Osteocyte (in vitro differentiated cells): ENCODE results near the gene PPL. TPM values are rescaled to one million over a fixed set of nuclear protein-coding genes. Genes with fewer than 3 reads are reported as not detected.

Experiments
- DNase-seq: peaks from one replicate; pipeline ENCODE4 v3.0.0; 2021; ENCODE audit warnings: mixed read lengths; ENCODE audit not compliant: unreplicated experiment; ENCODE audit errors: extremely low spot score
- H3K27ac Mint-ChIP-seq: one replicate; pipeline ENCODE4 v1.8.0; 2021; ENCODE audit warnings: mild to moderate bottlenecking, mixed read lengths; ENCODE audit not compliant: unreplicated experiment
- H3K27me3 Mint-ChIP-seq: one replicate; pipeline ENCODE4 v1.8.0; 2021; ENCODE audit warnings: mixed read lengths; ENCODE audit not compliant: unreplicated experiment
- H3K36me3 Mint-ChIP-seq: one replicate; pipeline ENCODE4 v1.8.0; 2021; ENCODE audit warnings: mixed read lengths; ENCODE audit not compliant: unreplicated experiment
- H3K4me1 Mint-ChIP-seq: one replicate; pipeline ENCODE4 v1.8.0; 2021; ENCODE audit warnings: mixed read lengths; ENCODE audit not compliant: unreplicated experiment
- H3K4me3 Mint-ChIP-seq: one replicate; pipeline ENCODE4 v1.8.0; 2021; ENCODE audit warnings: mild to moderate bottlenecking, moderate library complexity, mixed read lengths; ENCODE audit not compliant: unreplicated experiment
- H3K9me3 Mint-ChIP-seq: one replicate; pipeline ENCODE4 v1.8.0; 2021; ENCODE audit warnings: mixed read lengths; ENCODE audit not compliant: unreplicated experiment
- CTCF ChIP-seq: fragments of 200-600 bp; sonication (generic); IDR thresholded peaks from 2 replicates; pipeline ENCODE4 v1.5.0; 2021; ENCODE audit warnings: antibody characterized with exemption, mild to moderate bottlenecking, moderate library complexity
- total RNA-seq: library from RNA; stranded (reverse); gene quantifications from 2 replicates; pipeline ENCODE4 v1.2.1, GENCODE V29; 2021

Gene PPL
- total RNA-seq, 1 donor from 2014 or later = 10.3 TPM

DNA sequence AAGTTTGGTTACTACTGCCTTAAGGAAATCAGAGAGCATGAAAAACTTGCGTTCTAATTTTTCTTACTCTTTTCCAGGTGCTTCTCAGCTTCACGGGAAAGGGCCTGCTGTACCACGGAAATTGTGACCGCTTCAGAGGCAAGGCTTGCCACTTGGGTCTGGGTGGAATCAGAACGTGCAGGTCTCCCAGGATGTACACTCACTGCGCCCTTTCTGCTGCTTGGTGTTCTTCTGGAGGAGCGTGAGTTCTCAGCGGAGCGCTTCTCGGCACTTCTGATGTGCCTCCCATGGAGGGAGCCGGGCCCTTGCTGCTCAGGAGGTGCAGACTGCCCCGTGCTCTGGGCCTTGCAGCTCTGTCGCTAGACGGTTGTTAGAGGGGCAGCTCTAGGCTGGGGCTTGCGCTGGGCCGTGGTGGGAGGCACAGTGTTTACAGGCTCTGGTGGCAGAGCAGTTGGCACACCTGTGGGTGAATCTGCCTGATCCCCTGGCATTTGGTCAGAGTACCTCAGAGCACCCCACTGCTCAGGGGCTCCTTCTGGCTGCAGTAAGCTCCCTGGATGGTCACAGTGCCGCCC is 56.9 kb downstream of the PPL start:
- Mint-ChIP-seq H3K27me3 (no peaks in the 10 kb centered on the region), H3K36me3 (peaks cover 56% of the 10 kb centered on the region), H3K4me3 (no peak overlapping the region), H3K27ac (no peak overlapping the region), H3K4me1 (peaks cover 21% of the 10 kb centered on the region), H3K9me3 (no peaks in the 10 kb centered on the region)
- no peak for TF ChIP-seq CTCF
- DNase-seq = no peak

DNA sequence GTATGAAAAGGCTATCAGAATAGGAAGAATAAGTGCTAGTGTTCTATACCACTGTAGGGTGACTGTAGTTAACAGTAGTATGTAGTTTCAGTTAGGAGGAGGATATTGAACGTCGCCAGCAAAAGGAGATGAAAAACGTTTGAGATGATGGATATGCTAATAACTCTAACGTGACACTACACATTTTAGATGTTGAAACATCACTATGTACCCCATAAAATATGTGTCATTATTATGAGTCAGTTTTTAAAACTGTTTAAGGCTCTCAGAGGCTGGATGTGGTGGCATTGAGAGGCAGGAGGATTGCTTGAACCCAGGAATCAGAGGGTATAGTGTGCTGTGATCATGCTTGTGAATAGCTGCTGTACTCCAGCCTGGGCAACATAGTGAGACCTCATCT is 57.9 kb downstream of the PPL start:
- no peaks in the 10 kb centered on the region for H3K9me3 Mint-ChIP-seq
- H3K4me1 Mint-ChIP-seq = peaks cover 21% of the 10 kb centered on the region
- no peak for DNase-seq
- H3K4me3 Mint-ChIP-seq = no peak overlapping the region
- TF ChIP-seq CTCF = no peak
- H3K27ac Mint-ChIP-seq = no peak overlapping the region
- no peaks in the 10 kb centered on the region for H3K27me3 Mint-ChIP-seq
- peaks cover 53% of the 10 kb centered on the region for H3K36me3 Mint-ChIP-seq

- no peak overlapping the region for H3K27ac Mint-ChIP-seq
- peaks cover 11% of the 10 kb centered on the region for H3K4me1 Mint-ChIP-seq
- no peaks in the 10 kb centered on the region for H3K27me3 Mint-ChIP-seq
- TF ChIP-seq CTCF = no peak
- no peak overlapping the region for H3K4me3 Mint-ChIP-seq
- peaks cover 47% of the 10 kb centered on the region for H3K36me3 Mint-ChIP-seq
- DNase-seq = no peak
- no peaks in the 10 kb centered on the region for H3K9me3 Mint-ChIP-seq
These were observed 59.6 kb downstream of the PPL start for GRCh38 chr16:4877380-4877685.

- TF ChIP-seq CTCF = no peak
- Mint-ChIP-seq H3K9me3 (no peaks in the 10 kb centered on the region), H3K36me3 (peaks cover 50% of the 10 kb centered on the region), H3K4me3 (no peak overlapping the region), H3K4me1 (peaks cover 6% of the 10 kb centered on the region), H3K27me3 (no peaks in the 10 kb centered on the region), H3K27ac (no peak overlapping the region)
- DNase-seq = no peak
These were observed 60.1 kb downstream of the PPL start for GRCh38 chr16:4876646-4877379.

- Mint-ChIP-seq H3K27me3 (no peaks in the 10 kb centered on the region), H3K36me3 (peaks cover 54% of the 10 kb centered on the region), H3K4me3 (no peak overlapping the region), H3K9me3 (no peaks in the 10 kb centered on the region), H3K27ac (no peak overlapping the region), H3K4me1 (no peaks in the 10 kb centered on the region)
- no peak for DNase-seq
- no peak for TF ChIP-seq CTCF
These were observed 62.3 kb downstream of the PPL start for GRCh38 chr16:4874666-4875065.
